NB4 (cell line): Measurements from ENCODE around the gene SLC35F1.

Source experiments
- DNase-seq: peaks from one replicate; pipeline ENCODE4 v3.0.0; 2010; ENCODE audit warnings: low read depth
- H3K4me3 ChIP-seq: one replicate; pipeline ENCODE4 v1.5.1; 2011; ENCODE audit warnings: mild to moderate bottlenecking, low read depth, low read length, moderate library complexity
- MYC ChIP-seq: IDR thresholded peaks from 2 replicates; pipeline ENCODE4 v1.6.1; 2011; ENCODE audit warnings: low read depth, low read length
- POLR2A ChIP-seq: IDR thresholded peaks from 2 replicates; pipeline ENCODE4 v1.6.1; 2011; ENCODE audit warnings: mild to moderate bottlenecking; ENCODE audit not compliant: insufficient read length; ENCODE audit errors: extremely low read depth
- TF ChIP-seq, protein P1 (sequence below): IDR thresholded peaks from 2 replicates; pipeline ENCODE4 v1.6.1; 2011; ENCODE audit warnings: low read depth, low read length
- TF ChIP-seq, protein P2 (sequence below): IDR thresholded peaks from one replicate; pipeline ENCODE4 v1.5.1; 2012; ENCODE audit warnings: low read depth, low read length

SLC35F1 gene

DNA sequence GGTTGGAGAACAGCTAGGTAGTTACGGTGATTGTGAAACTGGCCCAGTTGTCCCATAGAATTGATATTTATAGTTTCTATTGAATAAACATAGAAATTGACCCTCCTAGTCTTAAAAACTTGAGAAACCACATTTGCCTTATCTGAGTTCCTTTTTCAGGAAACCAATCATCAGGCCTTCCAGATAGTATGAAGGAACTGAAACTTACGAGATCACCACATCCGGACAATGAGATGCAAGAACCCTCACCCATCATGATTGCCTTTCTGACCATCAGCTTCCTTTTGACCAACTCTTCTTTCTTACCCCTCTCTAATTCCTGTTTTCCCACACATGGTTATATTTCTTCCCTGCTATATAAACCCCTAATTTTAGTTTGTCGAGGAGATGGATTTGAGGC, 21.8 kb downstream of the SLC35F1 start:
- TF ChIP-seq, protein P1, sequence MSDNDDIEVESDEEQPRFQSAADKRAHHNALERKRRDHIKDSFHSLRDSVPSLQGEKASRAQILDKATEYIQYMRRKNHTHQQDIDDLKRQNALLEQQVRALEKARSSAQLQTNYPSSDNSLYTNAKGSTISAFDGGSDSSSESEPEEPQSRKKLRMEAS, result no peak
- TF ChIP-seq MYC (no peak), POLR2A (no peak)
- TF ChIP-seq, protein P2, sequence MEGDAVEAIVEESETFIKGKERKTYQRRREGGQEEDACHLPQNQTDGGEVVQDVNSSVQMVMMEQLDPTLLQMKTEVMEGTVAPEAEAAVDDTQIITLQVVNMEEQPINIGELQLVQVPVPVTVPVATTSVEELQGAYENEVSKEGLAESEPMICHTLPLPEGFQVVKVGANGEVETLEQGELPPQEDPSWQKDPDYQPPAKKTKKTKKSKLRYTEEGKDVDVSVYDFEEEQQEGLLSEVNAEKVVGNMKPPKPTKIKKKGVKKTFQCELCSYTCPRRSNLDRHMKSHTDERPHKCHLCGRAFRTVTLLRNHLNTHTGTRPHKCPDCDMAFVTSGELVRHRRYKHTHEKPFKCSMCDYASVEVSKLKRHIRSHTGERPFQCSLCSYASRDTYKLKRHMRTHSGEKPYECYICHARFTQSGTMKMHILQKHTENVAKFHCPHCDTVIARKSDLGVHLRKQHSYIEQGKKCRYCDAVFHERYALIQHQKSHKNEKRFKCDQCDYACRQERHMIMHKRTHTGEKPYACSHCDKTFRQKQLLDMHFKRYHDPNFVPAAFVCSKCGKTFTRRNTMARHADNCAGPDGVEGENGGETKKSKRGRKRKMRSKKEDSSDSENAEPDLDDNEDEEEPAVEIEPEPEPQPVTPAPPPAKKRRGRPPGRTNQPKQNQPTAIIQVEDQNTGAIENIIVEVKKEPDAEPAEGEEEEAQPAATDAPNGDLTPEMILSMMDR, result no peak
- H3K4me3 ChIP-seq, result no peak overlapping the region
- peak; percentile 6 for DNase-seq

DNA sequence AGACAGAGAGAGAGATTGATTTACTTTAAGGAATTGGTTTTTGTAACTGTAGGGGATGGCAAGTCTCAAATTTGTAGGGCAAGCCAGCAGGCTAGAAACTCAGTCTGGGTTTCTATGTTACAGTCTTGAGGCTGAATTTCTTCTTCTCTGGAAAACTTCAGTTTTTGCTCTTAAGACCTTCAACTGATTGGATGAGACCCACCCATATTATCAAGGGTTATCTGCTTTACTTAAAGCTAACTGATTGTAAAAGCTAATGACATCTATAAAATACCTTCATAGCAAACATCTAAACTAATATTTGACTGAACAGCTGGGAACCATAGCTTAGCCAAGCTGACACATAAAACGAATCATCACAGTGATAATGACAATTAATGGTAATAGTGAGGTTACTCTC, 22.4 kb downstream of the SLC35F1 start:
- TF ChIP-seq MYC (no peak), POLR2A (no peak)
- TF ChIP-seq, protein P2, result no peak
- TF ChIP-seq, protein P1, result no peak
- H3K4me3 ChIP-seq, result no peak overlapping the region
- DNase-seq, result no peak

DNA sequence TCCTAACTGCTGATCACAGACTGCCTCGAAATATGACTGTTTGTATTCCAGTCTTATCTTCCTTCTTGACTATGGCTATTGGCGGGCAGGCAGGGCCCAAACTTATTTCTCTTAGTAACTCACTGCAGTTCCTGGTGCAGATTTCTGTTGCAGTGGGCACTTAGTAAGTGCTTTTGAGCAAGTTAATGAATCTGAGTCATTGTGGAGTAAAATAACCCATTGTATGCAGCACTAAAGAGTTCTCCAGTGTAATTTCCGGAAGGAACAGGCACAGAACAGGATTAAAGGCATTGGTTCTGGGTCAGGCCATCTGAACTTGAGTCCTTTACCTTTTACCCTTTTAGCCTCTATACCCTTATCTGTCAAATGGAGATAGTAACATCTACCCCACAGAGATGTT, 23.6 kb downstream of the SLC35F1 start:
- no peak for DNase-seq
- no peak overlapping the region for H3K4me3 ChIP-seq
- TF ChIP-seq MYC (no peak), POLR2A (no peak)
- TF ChIP-seq, protein P1, result no peak

DNA sequence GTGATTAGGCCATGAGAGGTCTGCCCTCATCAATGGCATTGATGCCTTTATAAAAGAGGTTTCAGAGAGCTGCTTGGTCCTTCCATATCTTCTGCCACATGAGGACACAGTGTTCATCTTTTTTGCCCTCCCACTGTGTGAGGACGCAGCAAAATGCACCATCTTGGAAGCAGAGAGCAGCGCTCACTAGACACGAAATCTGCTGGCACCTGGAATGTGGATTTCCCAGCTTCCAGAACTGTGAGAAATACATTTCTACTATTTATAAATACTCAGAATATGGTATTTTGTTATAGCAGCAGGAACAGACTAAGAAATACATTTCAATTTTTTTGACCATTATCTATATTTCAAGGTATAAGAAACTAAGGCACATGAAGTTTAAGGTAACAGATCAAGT, 24.9 kb downstream of the SLC35F1 start:
- no peak for TF ChIP-seq MYC
- TF ChIP-seq POLR2A, result no peak
- TF ChIP-seq, protein P2, result no peak
- TF ChIP-seq, protein P1, result no peak
- H3K4me3 ChIP-seq, result no peak overlapping the region
- DNase-seq, result no peak

DNA sequence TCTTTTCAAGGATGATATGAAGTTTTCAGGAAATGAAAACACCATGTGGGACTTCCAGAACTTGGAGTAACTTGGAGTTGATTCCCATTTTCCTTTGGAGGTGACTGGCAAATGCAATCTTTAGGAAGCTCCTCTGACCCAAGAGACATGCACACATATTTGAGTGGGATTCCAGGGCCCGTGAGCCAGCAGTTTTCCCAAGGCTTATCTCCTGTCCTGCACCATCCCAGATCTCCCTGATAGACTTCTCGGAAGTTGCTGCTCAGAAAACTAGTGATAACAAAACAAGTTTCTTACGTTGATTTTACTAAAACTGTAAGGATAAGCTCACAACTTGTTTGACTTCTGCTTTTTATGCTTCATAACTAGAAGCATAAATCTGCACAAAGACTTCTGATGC, 25.6 kb downstream of the SLC35F1 start:
- TF ChIP-seq, protein P1, result no peak
- TF ChIP-seq POLR2A, result no peak
- no peak for DNase-seq
- no peak overlapping the region for H3K4me3 ChIP-seq

DNA sequence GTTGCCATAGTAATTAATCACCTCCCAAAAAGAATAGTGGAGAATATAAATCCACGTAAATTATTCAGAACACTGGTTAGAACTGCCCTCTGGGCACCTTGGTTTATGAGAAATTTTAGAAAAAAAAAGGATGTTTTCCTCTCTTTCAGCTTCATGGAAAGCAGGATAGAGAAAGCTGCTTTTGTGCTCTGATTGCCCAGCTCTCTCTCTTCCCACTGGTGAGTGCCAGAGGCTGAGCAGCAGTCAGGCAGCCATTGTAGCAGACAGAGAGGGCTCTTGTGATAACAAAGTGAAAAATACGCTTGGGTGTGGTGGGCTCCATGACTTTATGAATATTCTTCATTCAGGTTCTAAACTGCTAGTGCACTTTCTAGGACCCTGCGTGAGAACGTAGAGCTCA, 26.4 kb downstream of the SLC35F1 start:
- TF ChIP-seq MYC (no peak), POLR2A (no peak)
- TF ChIP-seq, protein P1, result no peak
- TF ChIP-seq, protein P2, result no peak
- H3K4me3 ChIP-seq, result no peak overlapping the region
- DNase-seq, result no peak
